Measurements from ENCODE around the gene ARMH1. TPM values are rescaled to one million over a fixed set of nuclear protein-coding genes. Genes with fewer than 3 reads are reported as not detected.

ARMH1 gene
- total and polyA plus RNA-seq, 4 experiments from 2014 or later = 26.0 to 74.5 (median 47.2) TPM

DNA sequence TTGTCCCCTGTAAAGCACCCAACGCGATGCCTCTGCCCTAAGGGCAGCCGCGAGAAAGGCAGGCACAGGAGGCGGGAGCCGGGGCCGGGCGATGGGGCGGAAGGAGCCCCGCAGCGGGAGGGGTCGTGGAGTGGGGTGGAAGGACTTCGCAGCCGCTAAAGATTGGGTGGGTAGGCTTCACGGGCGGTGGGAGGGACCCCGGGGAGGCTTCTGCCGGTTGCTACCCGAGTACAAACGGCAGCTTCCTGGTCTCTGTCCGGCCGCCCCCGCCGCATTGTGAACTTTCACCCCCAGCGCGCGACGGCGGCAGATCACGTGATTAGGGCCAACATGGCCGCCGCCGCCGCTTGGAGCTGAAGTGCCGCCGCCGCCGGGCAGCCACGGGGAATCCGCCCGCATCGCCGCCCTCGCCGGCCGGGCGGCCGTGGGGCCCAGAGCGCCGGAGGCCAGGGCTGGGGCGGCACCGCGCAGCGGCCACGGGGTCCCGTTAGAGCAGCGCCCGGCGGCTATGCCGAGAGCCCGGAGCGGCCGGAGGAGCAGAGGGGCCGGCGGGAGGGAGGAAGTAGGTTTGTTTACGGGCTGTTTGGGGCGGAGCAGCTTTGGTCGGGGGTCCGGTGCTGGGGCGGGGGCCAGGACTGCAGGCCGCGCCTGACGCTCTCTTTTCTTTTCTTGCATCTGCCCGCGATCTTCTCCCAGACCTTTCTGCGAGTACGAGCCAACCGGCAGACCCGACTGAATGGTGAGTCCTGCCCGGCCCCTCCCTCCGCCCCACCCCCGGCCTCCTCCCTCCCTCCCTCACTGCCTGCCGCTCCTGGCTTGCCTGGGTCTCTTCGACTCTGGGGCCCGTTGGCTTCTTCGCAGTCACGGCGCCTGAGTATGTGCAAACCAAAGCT is 42.6 kb upstream of the ARMH1 start:
- H3K27ac ChIP-seq (ENCODE audit: low read depth, low read length) = peak overlapping the region; percentile 85
- Mint-ChIP-seq H3K27me3 (no peaks in the 10 kb centered on the region), H3K4me1 (peaks cover 27 to 50% (median 33%) of the 10 kb centered on the region in 4 donors), H3K36me3 (peaks cover 22 to 47% of the 10 kb centered on the region in 2 donors), H3K9me3 (no peaks in the 10 kb centered on the region), H3K4me3 (peak overlapping the region; percentile 91 to 97 (median 93)), H3K27ac (peak overlapping the region; percentile 96 to 99 (median 97))
- no peaks in the 10 kb centered on the region for H3K9me3 ChIP-seq (ENCODE audit: control insufficient read depth in 1 of 2, low read length in 2 of 2)
- intact Hi-C loops (cut with micrococcal nuclease) = loop anchor here (1.0 to 2.0 kb wide), 3 partner anchors 21 to 709 kb away; partner anchors contain the start of genes ARMH1, MUTYH, TMEM53 and TOE1
- ChIA-PET POLR2A (ENCODE audit: partially characterized antibody) (interaction anchor here (0.7 to 4.9 kb wide), 34 partner anchors 9 to 1974 kb away, joined by 3 to 64 read pairs (median 4); partner anchors contain the start of genes AKR1A1, ARMH1, DYNLT4 and EIF2B3), CTCF (ENCODE audit: partially characterized antibody) (interaction anchor here (1.2 to 5.8 kb wide), 5 partner anchors 11 to 59 kb away, joined by 3 to 45 read pairs (median 6); no protein-coding TSS in a partner anchor)
- H3K4me1 ChIP-seq (ENCODE audit: insufficient read depth, low read length) = peaks cover 35% of the 10 kb centered on the region
- peak; percentile 86 to 92 (median 88) for DNase-seq
- H3K27me3 ChIP-seq (ENCODE audit: insufficient read depth, low read length) = no peaks in the 10 kb centered on the region
- H3K36me3 ChIP-seq (ENCODE audit: insufficient read depth, low read length) = peaks cover 43% of the 10 kb centered on the region
- H3K4me3 ChIP-seq (ENCODE audit: low read length in 2 of 2) = peak overlapping the region; percentile 38 to 65

DNA sequence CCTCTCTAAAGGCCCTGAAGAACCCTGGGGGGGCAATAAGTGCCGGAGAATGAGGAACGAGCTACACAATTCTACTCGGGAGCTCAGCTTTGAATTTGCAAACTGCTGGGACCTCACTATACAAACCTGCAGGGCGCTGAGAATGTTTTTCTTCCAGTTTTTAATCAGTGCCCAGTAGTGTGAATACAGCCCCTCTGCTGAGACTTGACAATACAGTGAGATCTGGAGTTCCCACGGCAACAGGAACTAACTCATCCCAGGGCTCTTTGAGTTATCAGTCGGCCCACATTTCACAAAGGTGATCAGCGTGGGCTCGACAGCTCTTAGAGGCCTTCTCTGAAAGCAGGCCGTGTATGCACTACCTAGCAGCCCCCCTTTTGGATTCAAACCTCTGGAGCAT is 41.9 kb upstream of the ARMH1 start:
- Mint-ChIP-seq H3K36me3 (peaks cover 27 to 54% of the 10 kb centered on the region in 2 donors), H3K4me1 (peaks cover 27 to 53% (median 37%) of the 10 kb centered on the region in 4 donors), H3K27me3 (no peaks in the 10 kb centered on the region), H3K27ac (peak overlapping the region; percentile 95 to 97 (median 96)), H3K9me3 (no peaks in the 10 kb centered on the region), H3K4me3 (peak overlapping the region; percentile 88 to 93 (median 92))
- H3K4me3 ChIP-seq (ENCODE audit: low read length in 2 of 2) = peak overlapping the region; percentile 15 to 65
- H3K27me3 ChIP-seq (ENCODE audit: insufficient read depth, low read length) = no peaks in the 10 kb centered on the region
- peaks cover 50% of the 10 kb centered on the region for H3K36me3 ChIP-seq (ENCODE audit: insufficient read depth, low read length)
- H3K27ac ChIP-seq (ENCODE audit: low read depth, low read length) = peak overlapping the region; percentile 85
- DNase-seq = no peak
- H3K4me1 ChIP-seq (ENCODE audit: insufficient read depth, low read length) = peaks cover 35% of the 10 kb centered on the region
- intact Hi-C loops (cut with micrococcal nuclease) = loop anchor here (1.0 kb wide), 1 partner anchor 42 kb away; the partner anchor contains the start of genes ARMH1 and TMEM53
- POLR2A ChIA-PET (ENCODE audit: partially characterized antibody) = interaction anchor here (0.8 to 4.9 kb wide), 17 partner anchors 9 to 918 kb away, joined by 3 to 64 read pairs (median 7); partner anchors contain the start of genes AKR1A1, ARMH1, HECTD3 and RNU5D-1
- no peaks in the 10 kb centered on the region for H3K9me3 ChIP-seq (ENCODE audit: control insufficient read depth in 1 of 2, low read length in 2 of 2)
- CTCF ChIA-PET (ENCODE audit: partially characterized antibody) = interaction anchor here (1.4 to 5.8 kb wide), 4 partner anchors 10 to 60 kb away, joined by 3 to 45 read pairs (median 6); no protein-coding TSS in a partner anchor

- peak overlapping the region in 5 of 7 donors; percentile 19 to 97 (median 53) for H3K27ac Mint-ChIP-seq
- POLR2A ChIA-PET (ENCODE audit: partially characterized antibody) = interaction anchor here (1.5 to 4.3 kb wide), 4 partner anchors 7 to 41 kb away, joined by 3 to 37 read pairs (median 15); partner anchors contain the start of genes ARMH1 and TMEM53
- intact Hi-C loops (cut with micrococcal nuclease) = no loop called here
- CTCF ChIA-PET (ENCODE audit: partially characterized antibody) = interaction anchor here (5.8 kb wide), 1 partner anchor 18 kb away, joined by 45 read pairs; no protein-coding TSS in a partner anchor
- H3K4me1 Mint-ChIP-seq = peaks cover 27 to 54% (median 38%) of the 10 kb centered on the region in 4 donors
- Histone ChIP-seq H3K9me3 (ENCODE audit: control insufficient read depth in 1 of 2, low read length in 2 of 2) (no peaks in the 10 kb centered on the region), H3K27ac (ENCODE audit: low read depth, low read length) (no peak overlapping the region), H3K4me3 (ENCODE audit: low read length in 2 of 2) (no peak overlapping the region), H3K36me3 (ENCODE audit: insufficient read depth, low read length) (peaks cover 66% of the 10 kb centered on the region), H3K27me3 (ENCODE audit: insufficient read depth, low read length) (no peaks in the 10 kb centered on the region), H3K4me1 (ENCODE audit: insufficient read depth, low read length) (peaks cover 35% of the 10 kb centered on the region)
- no peaks in the 10 kb centered on the region for H3K27me3 Mint-ChIP-seq
- DNase-seq = no peak
- H3K36me3 Mint-ChIP-seq = peaks cover 42 to 72% of the 10 kb centered on the region in 2 donors
- peak overlapping the region in 2 of 8 donors; percentile 5 to 46 for H3K4me3 Mint-ChIP-seq
- H3K9me3 Mint-ChIP-seq = no peaks in the 10 kb centered on the region
Observed at GRCh38 chr1:44634606-44635189, 39.8 kb upstream of the ARMH1 start.

DNA sequence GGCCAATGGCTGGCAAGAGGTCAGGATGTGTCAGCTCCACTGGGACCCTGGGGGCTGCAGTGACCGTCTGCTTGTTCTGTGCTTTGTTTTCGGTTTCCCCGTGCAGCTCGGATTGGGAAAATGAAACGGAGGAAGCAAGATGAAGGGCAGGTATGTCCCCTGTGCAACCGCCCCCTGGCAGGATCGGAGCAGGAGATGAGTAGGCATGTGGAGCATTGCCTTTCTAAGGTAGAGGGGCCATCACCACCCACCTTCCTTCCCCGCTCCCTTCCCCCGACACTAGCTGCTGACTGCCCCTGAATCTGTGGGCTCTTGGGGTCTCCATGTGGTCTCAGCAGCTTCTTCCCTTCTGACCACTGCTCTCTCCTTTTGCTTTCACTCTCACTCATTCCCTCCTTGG is 39.1 kb upstream of the ARMH1 start:
- Mint-ChIP-seq H3K27ac (peak overlapping the region in 2 of 7 donors; percentile 6 to 48), H3K4me3 (no peak overlapping the region), H3K36me3 (peaks cover 42 to 76% of the 10 kb centered on the region in 2 donors), H3K9me3 (no peaks in the 10 kb centered on the region), H3K4me1 (peaks cover 27 to 54% (median 38%) of the 10 kb centered on the region in 4 donors), H3K27me3 (no peaks in the 10 kb centered on the region)
- Histone ChIP-seq H3K4me1 (ENCODE audit: insufficient read depth, low read length) (peaks cover 35% of the 10 kb centered on the region), H3K27me3 (ENCODE audit: insufficient read depth, low read length) (no peaks in the 10 kb centered on the region), H3K36me3 (ENCODE audit: insufficient read depth, low read length) (peaks cover 73% of the 10 kb centered on the region), H3K27ac (ENCODE audit: low read depth, low read length) (no peak overlapping the region), H3K9me3 (ENCODE audit: control insufficient read depth in 1 of 2, low read length in 2 of 2) (no peaks in the 10 kb centered on the region), H3K4me3 (ENCODE audit: low read length in 2 of 2) (no peak overlapping the region)
- no peak for DNase-seq
- ChIA-PET POLR2A (ENCODE audit: partially characterized antibody) (interaction anchor here (1.5 to 2.2 kb wide), 2 partner anchors 39 to 40 kb away, joined by 3 to 10 read pairs; partner anchors contain the start of genes ARMH1 and TMEM53), CTCF (ENCODE audit: partially characterized antibody) (interaction anchor here (0.9 to 5.8 kb wide), 2 partner anchors 17 to 64 kb away, joined by 3 to 45 read pairs; no protein-coding TSS in a partner anchor)
- intact Hi-C loops (cut with micrococcal nuclease) = no loop called here

GRCh38 chr1:44636083-44636687 is 38.3 kb upstream of the ARMH1 start:
- H3K4me3 ChIP-seq (ENCODE audit: low read length in 2 of 2) = no peak overlapping the region
- Mint-ChIP-seq H3K4me3 (peak overlapping the region in 1 of 8 donors; percentile 21), H3K27me3 (no peaks in the 10 kb centered on the region), H3K36me3 (peaks cover 46 to 77% of the 10 kb centered on the region in 2 donors), H3K4me1 (peaks cover 20 to 50% (median 30%) of the 10 kb centered on the region in 4 donors), H3K27ac (peak overlapping the region in 2 of 7 donors; percentile 32 to 48), H3K9me3 (no peaks in the 10 kb centered on the region)
- intact Hi-C loops (cut with micrococcal nuclease) = no loop called here
- peaks cover 77% of the 10 kb centered on the region for H3K36me3 ChIP-seq (ENCODE audit: insufficient read depth, low read length)
- no peaks in the 10 kb centered on the region for H3K27me3 ChIP-seq (ENCODE audit: insufficient read depth, low read length)
- no peak overlapping the region for H3K27ac ChIP-seq (ENCODE audit: low read depth, low read length)
- H3K9me3 ChIP-seq (ENCODE audit: control insufficient read depth in 1 of 2, low read length in 2 of 2) = no peaks in the 10 kb centered on the region
- DNase-seq = no peak
- peaks cover 31% of the 10 kb centered on the region for H3K4me1 ChIP-seq (ENCODE audit: insufficient read depth, low read length)
- CTCF ChIA-PET (ENCODE audit: partially characterized antibody) = interaction anchor here (0.9 to 2.0 kb wide), 2 partner anchors 16 to 65 kb away, joined by 3 to 13 read pairs; no protein-coding TSS in a partner anchor
- POLR2A ChIA-PET (ENCODE audit: partially characterized antibody) = no interaction called here

GRCh38 chr1:44636688-44637598 is 37.6 kb upstream of the ARMH1 start:
- no peaks in the 10 kb centered on the region for H3K9me3 ChIP-seq (ENCODE audit: control insufficient read depth in 1 of 2, low read length in 2 of 2)
- no peak overlapping the region for H3K4me3 ChIP-seq (ENCODE audit: low read length in 2 of 2)
- H3K4me1 Mint-ChIP-seq = peaks cover 17 to 44% (median 27%) of the 10 kb centered on the region in 4 donors
- no peaks in the 10 kb centered on the region for H3K27me3 Mint-ChIP-seq
- ChIA-PET CTCF (ENCODE audit: partially characterized antibody) (interaction anchor here (2.0 kb wide), 1 partner anchor 16 kb away, joined by 13 read pairs; no protein-coding TSS in a partner anchor), POLR2A (ENCODE audit: partially characterized antibody) (no interaction called here)
- no peaks in the 10 kb centered on the region for H3K27me3 ChIP-seq (ENCODE audit: insufficient read depth, low read length)
- H3K36me3 Mint-ChIP-seq = peaks cover 51 to 80% of the 10 kb centered on the region in 2 donors
- intact Hi-C loops (cut with micrococcal nuclease) = no loop called here
- H3K4me1 ChIP-seq (ENCODE audit: insufficient read depth, low read length) = peaks cover 27% of the 10 kb centered on the region
- no peak for DNase-seq
- no peaks in the 10 kb centered on the region for H3K9me3 Mint-ChIP-seq
- peak overlapping the region in 1 of 7 donors; percentile 27 for H3K27ac Mint-ChIP-seq
- no peak overlapping the region for H3K4me3 Mint-ChIP-seq
- peaks cover 81% of the 10 kb centered on the region for H3K36me3 ChIP-seq (ENCODE audit: insufficient read depth, low read length)
- no peak overlapping the region for H3K27ac ChIP-seq (ENCODE audit: low read depth, low read length)
